Measurements from ENCODE around the gene HOXD11. TPM values are rescaled to one million over a fixed set of nuclear protein-coding genes. Genes with fewer than 3 reads are reported as not detected.

The HOXD11 gene
- total RNA-seq, 2 experiments from 2014 or later, result not detected

DNA sequence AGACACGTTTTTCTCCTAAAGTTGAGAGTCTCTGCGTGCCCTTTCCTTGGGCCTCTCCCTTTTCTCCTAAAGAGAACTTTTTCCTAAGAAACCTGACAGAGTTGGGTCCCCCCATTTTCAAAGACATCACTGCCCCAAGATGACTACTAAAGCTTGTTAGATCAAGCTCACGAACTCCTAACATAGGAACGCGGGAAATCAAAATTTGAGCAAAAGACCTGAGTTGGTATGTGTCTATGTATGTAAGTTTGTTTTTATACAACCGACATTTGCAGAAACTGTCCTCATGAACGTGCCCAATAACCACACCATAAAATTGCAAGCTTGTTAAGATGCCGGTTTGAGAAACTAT is 13.2 kb upstream of the HOXD11 start:
- POLR2A ChIA-PET, result interaction anchor here (0.6 kb wide), 1 partner anchor 31 kb away, joined by 4 read pairs; no protein-coding TSS in a partner anchor
- H3K9me2 ChIP-seq (ENCODE audit: insufficient read depth, low read length), result no peaks in the 10 kb centered on the region
- CTCF ChIA-PET (ENCODE audit: unreplicated experiment), result interaction anchor here (0.9 kb wide), 1 partner anchor 34 kb away, joined by 6 read pairs; no protein-coding TSS in a partner anchor
- no peak for DNase-seq (ENCODE audit: low spot score)
- no peak for TF ChIP-seq EZH2phosphoT487 (IDR thresholded peaks at IDR 0.05; ENCODE audit: borderline replicate concordance, low read depth, low read length)
- TF ChIP-seq, protein P1, sequence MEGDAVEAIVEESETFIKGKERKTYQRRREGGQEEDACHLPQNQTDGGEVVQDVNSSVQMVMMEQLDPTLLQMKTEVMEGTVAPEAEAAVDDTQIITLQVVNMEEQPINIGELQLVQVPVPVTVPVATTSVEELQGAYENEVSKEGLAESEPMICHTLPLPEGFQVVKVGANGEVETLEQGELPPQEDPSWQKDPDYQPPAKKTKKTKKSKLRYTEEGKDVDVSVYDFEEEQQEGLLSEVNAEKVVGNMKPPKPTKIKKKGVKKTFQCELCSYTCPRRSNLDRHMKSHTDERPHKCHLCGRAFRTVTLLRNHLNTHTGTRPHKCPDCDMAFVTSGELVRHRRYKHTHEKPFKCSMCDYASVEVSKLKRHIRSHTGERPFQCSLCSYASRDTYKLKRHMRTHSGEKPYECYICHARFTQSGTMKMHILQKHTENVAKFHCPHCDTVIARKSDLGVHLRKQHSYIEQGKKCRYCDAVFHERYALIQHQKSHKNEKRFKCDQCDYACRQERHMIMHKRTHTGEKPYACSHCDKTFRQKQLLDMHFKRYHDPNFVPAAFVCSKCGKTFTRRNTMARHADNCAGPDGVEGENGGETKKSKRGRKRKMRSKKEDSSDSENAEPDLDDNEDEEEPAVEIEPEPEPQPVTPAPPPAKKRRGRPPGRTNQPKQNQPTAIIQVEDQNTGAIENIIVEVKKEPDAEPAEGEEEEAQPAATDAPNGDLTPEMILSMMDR (conservative IDR thresholded peaks at IDR 0.05; ENCODE audit: low read length), result no peak
- H3K79me2 ChIP-seq (ENCODE audit: insufficient read depth, low read depth, low read length), result no peaks in the 10 kb centered on the region
- peaks cover 14% of the 10 kb centered on the region for H3K4me1 ChIP-seq (ENCODE audit: insufficient read depth, low read length, poor library complexity, severe bottlenecking)
- H3K9me3 ChIP-seq (ENCODE audit: low read length), result no peaks in the 10 kb centered on the region
- H3K4me3 ChIP-seq (ENCODE audit: low read depth, low read length, poor library complexity, severe bottlenecking), result no peak overlapping the region
- BruUV-seq (replicated peaks), result no TSS peak
- no peak overlapping the region for H3K27ac ChIP-seq (ENCODE audit: low read depth, low read length, poor library complexity, severe bottlenecking)
- intact Hi-C loops (cut with micrococcal nuclease; ENCODE audit: unreplicated experiment), result no loop called here
- H3K36me3 ChIP-seq (ENCODE audit: insufficient read depth, low read length), result no peaks in the 10 kb centered on the region
- H4K20me1 ChIP-seq (ENCODE audit: insufficient read depth, low read length), result no peaks in the 10 kb centered on the region
- H2AFZ ChIP-seq (ENCODE audit: low read length), result no peak overlapping the region
- H3K4me2 ChIP-seq (ENCODE audit: low read length), result no peak overlapping the region

- DNase-seq (ENCODE audit: low spot score), result no peak
- peaks cover 14% of the 10 kb centered on the region for H3K4me1 ChIP-seq (ENCODE audit: insufficient read depth, low read length, poor library complexity, severe bottlenecking)
- H3K36me3 ChIP-seq (ENCODE audit: insufficient read depth, low read length), result no peaks in the 10 kb centered on the region
- no peaks in the 10 kb centered on the region for H3K9me3 ChIP-seq (ENCODE audit: low read length)
- CTCF ChIA-PET (ENCODE audit: unreplicated experiment), result interaction anchor here (0.9 kb wide), 1 partner anchor 33 kb away, joined by 6 read pairs; no protein-coding TSS in a partner anchor
- no peak overlapping the region for H2AFZ ChIP-seq (ENCODE audit: low read length)
- intact Hi-C loops (cut with micrococcal nuclease; ENCODE audit: unreplicated experiment), result no loop called here
- H3K4me3 ChIP-seq (ENCODE audit: low read depth, low read length, poor library complexity, severe bottlenecking), result no peak overlapping the region
- BruUV-seq (replicated peaks), result no TSS peak
- no peaks in the 10 kb centered on the region for H4K20me1 ChIP-seq (ENCODE audit: insufficient read depth, low read length)
- POLR2A ChIA-PET, result no interaction called here
- H3K27ac ChIP-seq (ENCODE audit: low read depth, low read length, poor library complexity, severe bottlenecking), result no peak overlapping the region
- TF ChIP-seq EZH2phosphoT487 (IDR thresholded peaks at IDR 0.05; ENCODE audit: borderline replicate concordance, low read depth, low read length), result no peak
- TF ChIP-seq, protein P1 (conservative IDR thresholded peaks at IDR 0.05; ENCODE audit: low read length), result no peak
- no peaks in the 10 kb centered on the region for H3K9me2 ChIP-seq (ENCODE audit: insufficient read depth, low read length)
- no peaks in the 10 kb centered on the region for H3K79me2 ChIP-seq (ENCODE audit: insufficient read depth, low read depth, low read length)
- H3K4me2 ChIP-seq (ENCODE audit: low read length), result no peak overlapping the region
Observed at GRCh38 chr2:176094349-176094748, 12.7 kb upstream of the HOXD11 start.

DNA sequence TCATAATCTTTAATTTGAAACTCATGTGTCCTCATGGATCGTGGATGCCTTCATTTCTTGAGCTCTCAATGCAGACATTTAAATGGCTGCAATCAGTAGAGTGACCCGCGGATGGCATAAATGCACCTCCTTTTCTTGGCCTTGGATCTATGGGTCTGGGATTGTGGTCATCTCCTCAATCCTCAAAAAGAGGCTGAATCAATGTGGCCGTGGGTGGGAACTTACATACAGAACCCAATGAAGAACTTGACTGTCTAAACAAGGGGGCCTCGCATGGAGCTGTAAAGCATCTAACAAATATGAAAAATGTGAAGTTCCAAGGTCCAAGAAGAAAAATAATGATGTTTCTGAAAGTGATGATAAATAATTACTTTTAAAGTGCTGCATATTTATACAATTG is 11.7 kb upstream of the HOXD11 start:
- intact Hi-C loops (cut with micrococcal nuclease; ENCODE audit: unreplicated experiment), result no loop called here
- no peak for DNase-seq (ENCODE audit: low spot score)
- H3K4me1 ChIP-seq (ENCODE audit: insufficient read depth, low read length, poor library complexity, severe bottlenecking), result peaks cover 14% of the 10 kb centered on the region
- no peak overlapping the region for H2AFZ ChIP-seq (ENCODE audit: low read length)
- H3K4me2 ChIP-seq (ENCODE audit: low read length), result no peak overlapping the region
- no peaks in the 10 kb centered on the region for H3K36me3 ChIP-seq (ENCODE audit: insufficient read depth, low read length)
- BruUV-seq (replicated peaks), result no TSS peak
- TF ChIP-seq, protein P1 (conservative IDR thresholded peaks at IDR 0.05; ENCODE audit: low read length), result no peak
- no peak for TF ChIP-seq EZH2phosphoT487 (IDR thresholded peaks at IDR 0.05; ENCODE audit: borderline replicate concordance, low read depth, low read length)
- ChIA-PET CTCF (ENCODE audit: unreplicated experiment) (interaction anchor here (0.5 kb wide), 1 partner anchor 45 kb away, joined by 7 read pairs; no protein-coding TSS in a partner anchor), POLR2A (interaction anchor here (1.5 kb wide), 1 partner anchor 94 kb away, joined by 4 read pairs; the partner anchor contains the start of gene LNPK)
- H3K79me2 ChIP-seq (ENCODE audit: insufficient read depth, low read depth, low read length), result no peaks in the 10 kb centered on the region
- no peaks in the 10 kb centered on the region for H3K9me2 ChIP-seq (ENCODE audit: insufficient read depth, low read length)
- H3K27ac ChIP-seq (ENCODE audit: low read depth, low read length, poor library complexity, severe bottlenecking), result no peak overlapping the region
- H4K20me1 ChIP-seq (ENCODE audit: insufficient read depth, low read length), result no peaks in the 10 kb centered on the region
- H3K9me3 ChIP-seq (ENCODE audit: low read length), result no peaks in the 10 kb centered on the region
- H3K4me3 ChIP-seq (ENCODE audit: low read depth, low read length, poor library complexity, severe bottlenecking), result no peak overlapping the region
